SU-DHL-6 (cell line): ENCODE results near the gene ARHGAP30.

Source experiments
- H2AFZ ChIP-seq: fragments of 200-600 bp; sonication (generic); 2 replicates; pipeline ENCODE4 v1.6.1; 2014; ENCODE audit warnings: low read depth, mild to moderate bottlenecking, moderate library complexity, mixed read lengths, antibody characterized with exemption, low read length; ENCODE audit not compliant: severe bottlenecking
- H3F3A ChIP-seq: fragments of 200-600 bp; shearing (Covaris generic); 2 replicates; pipeline ENCODE4 v1.6.0; 2016; ENCODE audit warnings: antibody characterized with exemption, mild to moderate bottlenecking; ENCODE audit not compliant: insufficient read depth
- H3K27ac ChIP-seq: fragments of 200-600 bp; sonication (generic); 2 replicates; pipeline ENCODE4 v1.5.1; 2016; ENCODE audit warnings: low read depth, mild to moderate bottlenecking, low read length, moderate library complexity, mixed read lengths
- H3K27me3 ChIP-seq: fragments of 200-600 bp; sonication (generic), shearing (Covaris generic); 2 replicates; pipeline ENCODE4 v1.6.0; 2014; ENCODE audit warnings: mild to moderate bottlenecking, low read length
- H3K36me3 ChIP-seq: fragments of 200-600 bp; sonication (generic); 2 replicates; pipeline ENCODE4 v1.6.1; 2014; ENCODE audit warnings: mild to moderate bottlenecking, low read length, mixed read lengths
- H3K4me2 ChIP-seq: fragments of 300-600, 200-600 bp; shearing (Covaris generic), sonication (generic); 2 replicates; pipeline ENCODE4 v1.6.0; 2014; ENCODE audit warnings: low read length, low read depth, mild to moderate bottlenecking; ENCODE audit not compliant: poor library complexity, severe bottlenecking
- H3K4me3 ChIP-seq: fragments of 200-600 bp; sonication (generic); 2 replicates; pipeline ENCODE4 v1.5.1; 2014; ENCODE audit warnings: antibody characterized with exemption, low read length, mild to moderate bottlenecking, mixed read lengths; ENCODE audit not compliant: insufficient read depth, poor library complexity, severe bottlenecking
- H3K79me2 ChIP-seq: fragments of 200-600 bp; sonication (generic); 2 replicates; pipeline ENCODE4 v1.6.1; 2014; ENCODE audit warnings: mild to moderate bottlenecking, low read length, moderate library complexity; ENCODE audit not compliant: insufficient read depth
- H3K9ac ChIP-seq: fragments of 200-600 bp; sonication (generic); 2 replicates; pipeline ENCODE4 v1.7.0; 2014; ENCODE audit warnings: mild to moderate bottlenecking, low read length
- H3K9me2 ChIP-seq: fragments of 200-600 bp; sonication (generic); replicated peaks from 2 replicates; pipeline ENCODE4 v1.6.1; 2014; ENCODE audit warnings: low read length; ENCODE audit not compliant: insufficient read depth
- H3K9me3 ChIP-seq: fragments of 200-600 bp; sonication (generic); 2 replicates; pipeline ENCODE4 v1.6.1; 2014; ENCODE audit warnings: low read length, mixed read lengths; ENCODE audit not compliant: insufficient read depth
- H4K20me1 ChIP-seq: fragments of 200-600 bp; sonication (generic); 2 replicates; pipeline ENCODE4 v1.6.1; 2014; ENCODE audit warnings: low read depth, mild to moderate bottlenecking, antibody characterized with exemption, low read length, moderate library complexity, mixed read lengths
- EZH2phosphoT487 ChIP-seq: fragments of 200-600 bp; sonication (generic), shearing (Covaris generic); conservative IDR thresholded peaks from 2 replicates; pipeline ENCODE4 v1.6.1; 2018; ENCODE audit warnings: mild to moderate bottlenecking, antibody characterized with exemption, low read length, moderate library complexity, mixed read lengths
- TF ChIP-seq, protein P1 (sequence below): fragments of 200-600 bp; sonication (generic); IDR thresholded peaks from one replicate; pipeline ENCODE4 v1.5.1; 2017; ENCODE audit warnings: antibody characterized with exemption, mild to moderate bottlenecking, low read length, moderate library complexity; ENCODE audit not compliant: insufficient read depth, poor library complexity, severe bottlenecking

ARHGAP30 gene

GRCh38 chr1:161006563-161006962 is 63.1 kb downstream of the ARHGAP30 start:
- no peak overlapping the region for H3K4me3 ChIP-seq
- no peak overlapping the region for H3K4me2 ChIP-seq
- H3F3A ChIP-seq, result no peaks in the 10 kb centered on the region
- TF ChIP-seq EZH2phosphoT487, result no peak
- TF ChIP-seq, protein P1, sequence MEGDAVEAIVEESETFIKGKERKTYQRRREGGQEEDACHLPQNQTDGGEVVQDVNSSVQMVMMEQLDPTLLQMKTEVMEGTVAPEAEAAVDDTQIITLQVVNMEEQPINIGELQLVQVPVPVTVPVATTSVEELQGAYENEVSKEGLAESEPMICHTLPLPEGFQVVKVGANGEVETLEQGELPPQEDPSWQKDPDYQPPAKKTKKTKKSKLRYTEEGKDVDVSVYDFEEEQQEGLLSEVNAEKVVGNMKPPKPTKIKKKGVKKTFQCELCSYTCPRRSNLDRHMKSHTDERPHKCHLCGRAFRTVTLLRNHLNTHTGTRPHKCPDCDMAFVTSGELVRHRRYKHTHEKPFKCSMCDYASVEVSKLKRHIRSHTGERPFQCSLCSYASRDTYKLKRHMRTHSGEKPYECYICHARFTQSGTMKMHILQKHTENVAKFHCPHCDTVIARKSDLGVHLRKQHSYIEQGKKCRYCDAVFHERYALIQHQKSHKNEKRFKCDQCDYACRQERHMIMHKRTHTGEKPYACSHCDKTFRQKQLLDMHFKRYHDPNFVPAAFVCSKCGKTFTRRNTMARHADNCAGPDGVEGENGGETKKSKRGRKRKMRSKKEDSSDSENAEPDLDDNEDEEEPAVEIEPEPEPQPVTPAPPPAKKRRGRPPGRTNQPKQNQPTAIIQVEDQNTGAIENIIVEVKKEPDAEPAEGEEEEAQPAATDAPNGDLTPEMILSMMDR, result no peak
- H3K27ac ChIP-seq, result no peak overlapping the region
- H3K36me3 ChIP-seq, result no peaks in the 10 kb centered on the region
- no peaks in the 10 kb centered on the region for H3K9me3 ChIP-seq
- no peak overlapping the region for H3K9ac ChIP-seq
- H3K27me3 ChIP-seq, result no peaks in the 10 kb centered on the region
- no peak overlapping the region for H2AFZ ChIP-seq
- H4K20me1 ChIP-seq, result no peaks in the 10 kb centered on the region
- no peaks in the 10 kb centered on the region for H3K9me2 ChIP-seq
- H3K79me2 ChIP-seq, result no peaks in the 10 kb centered on the region; the same call in 1 of the 2 replicates

DNA sequence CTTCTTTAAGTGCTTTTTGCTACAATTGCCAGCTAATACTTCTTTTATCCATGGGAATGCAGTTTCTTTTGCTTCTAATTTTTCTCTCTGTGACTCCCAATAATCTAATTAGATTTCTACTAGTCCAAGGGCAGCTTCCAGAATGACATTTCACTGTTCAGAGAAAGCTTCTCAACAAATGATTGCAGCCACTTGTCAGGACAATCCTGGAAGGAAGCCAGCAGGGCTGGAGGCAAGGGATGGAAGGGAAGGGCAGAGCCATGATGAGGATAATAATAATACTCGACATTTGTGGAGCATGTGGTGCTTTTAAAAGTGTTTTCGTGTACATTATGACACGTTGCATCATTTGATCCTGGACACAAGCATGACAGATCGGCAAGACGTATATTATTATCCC is 68.2 kb downstream of the ARHGAP30 start:
- Histone ChIP-seq H4K20me1 (no peaks in the 10 kb centered on the region), H3K4me3 (no peak overlapping the region), H3K27me3 (no peaks in the 10 kb centered on the region), H3K36me3 (no peaks in the 10 kb centered on the region), H3K9ac (no peak overlapping the region), H3K27ac (no peak overlapping the region), H3F3A (no peaks in the 10 kb centered on the region), H3K4me2 (no peak overlapping the region), H2AFZ (no peak overlapping the region), H3K9me3 (no peaks in the 10 kb centered on the region), H3K79me2 (no peaks in the 10 kb centered on the region), H3K9me2 (no peaks in the 10 kb centered on the region)
- TF ChIP-seq, protein P1, result no peak
- TF ChIP-seq EZH2phosphoT487, result no peak

- H3K4me3 ChIP-seq, result no peak overlapping the region
- H2AFZ ChIP-seq, result no peak overlapping the region
- H3K27me3 ChIP-seq, result no peaks in the 10 kb centered on the region
- no peak overlapping the region for H3K4me2 ChIP-seq
- no peaks in the 10 kb centered on the region for H3K79me2 ChIP-seq
- H3K9ac ChIP-seq, result no peak overlapping the region
- no peak overlapping the region for H3K27ac ChIP-seq
- H3K36me3 ChIP-seq, result no peaks in the 10 kb centered on the region
- H3F3A ChIP-seq, result no peaks in the 10 kb centered on the region
- H3K9me3 ChIP-seq, result no peaks in the 10 kb centered on the region
- H4K20me1 ChIP-seq, result no peaks in the 10 kb centered on the region
- no peaks in the 10 kb centered on the region for H3K9me2 ChIP-seq
- TF ChIP-seq, protein P1, result no peak
- no peak for TF ChIP-seq EZH2phosphoT487
Observed at GRCh38 chr1:161000736-161001480, 68.8 kb downstream of the ARHGAP30 start.
